NOMO-1 (cell line): ENCODE data around the gene TSPY10.
"Not testable (repeated sequence)": the region's sequence is repeated elsewhere in the genome, so short reads cannot be mapped to it uniquely, and the experiment has no call there.

Experiments
- DNase-seq, 2 experiments: peaks; one replicate each; lab custom pipeline; 2025; ENCODE audit not compliant: unreplicated experiment in 2 of 2; lab: John Stamatoyannopoulos, UW

Gene TSPY10, protein sequence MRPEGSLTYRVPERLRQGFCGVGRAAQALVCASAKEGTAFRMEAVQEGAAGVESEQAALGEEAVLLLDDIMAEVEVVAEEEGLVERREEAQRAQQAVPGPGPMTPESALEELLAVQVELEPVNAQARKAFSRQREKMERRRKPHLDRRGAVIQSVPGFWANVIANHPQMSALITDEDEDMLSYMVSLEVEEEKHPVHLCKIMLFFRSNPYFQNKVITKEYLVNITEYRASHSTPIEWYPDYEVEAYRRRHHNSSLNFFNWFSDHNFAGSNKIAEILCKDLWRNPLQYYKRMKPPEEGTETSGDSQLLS

DNA sequence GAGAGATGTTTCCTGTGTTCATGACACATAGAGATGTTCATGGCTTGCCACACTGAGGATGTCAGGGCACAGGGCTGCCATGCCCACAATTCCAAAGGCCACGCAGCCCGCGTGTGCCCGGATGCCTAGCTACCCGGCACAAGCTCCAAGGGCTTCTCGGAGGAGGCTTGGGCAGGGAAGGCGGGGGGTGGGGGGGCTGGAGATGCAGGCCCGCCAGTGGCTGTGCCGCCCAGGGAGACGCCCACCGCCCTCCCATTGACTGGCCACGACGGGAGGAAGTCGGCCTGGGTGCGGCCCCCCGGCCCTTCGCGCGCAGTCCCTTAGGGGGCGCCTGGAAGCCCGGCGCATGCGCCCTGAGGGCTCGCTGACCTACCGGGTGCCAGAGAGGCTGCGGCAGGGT is at the start of gene TSPY10:
TSPY10 (plus strand) TSS at position 301 of the 400 bp plus-strand sequence; CDS start at position 347, 46 bp downstream.
- not testable (repeated sequence) for DNase-seq

DNA sequence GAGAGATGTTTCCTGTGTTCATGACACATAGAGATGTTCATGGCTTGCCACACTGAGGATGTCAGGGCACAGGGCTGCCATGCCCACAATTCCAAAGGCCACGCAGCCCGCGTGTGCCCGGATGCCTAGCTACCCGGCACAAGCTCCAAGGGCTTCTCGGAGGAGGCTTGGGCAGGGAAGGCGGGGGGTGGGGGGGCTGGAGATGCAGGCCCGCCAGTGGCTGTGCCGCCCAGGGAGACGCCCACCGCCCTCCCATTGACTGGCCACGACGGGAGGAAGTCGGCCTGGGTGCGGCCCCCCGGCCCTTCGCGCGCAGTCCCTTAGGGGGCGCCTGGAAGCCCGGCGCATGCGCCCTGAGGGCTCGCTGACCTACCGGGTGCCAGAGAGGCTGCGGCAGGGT is 40.7 kb upstream of the TSPY10 start, which contains the start of gene TSPY9:
TSPY9 (plus strand) TSS at position 301 of the 400 bp plus-strand sequence; CDS start at position 347, 46 bp downstream.
- not testable (repeated sequence) for DNase-seq

DNA sequence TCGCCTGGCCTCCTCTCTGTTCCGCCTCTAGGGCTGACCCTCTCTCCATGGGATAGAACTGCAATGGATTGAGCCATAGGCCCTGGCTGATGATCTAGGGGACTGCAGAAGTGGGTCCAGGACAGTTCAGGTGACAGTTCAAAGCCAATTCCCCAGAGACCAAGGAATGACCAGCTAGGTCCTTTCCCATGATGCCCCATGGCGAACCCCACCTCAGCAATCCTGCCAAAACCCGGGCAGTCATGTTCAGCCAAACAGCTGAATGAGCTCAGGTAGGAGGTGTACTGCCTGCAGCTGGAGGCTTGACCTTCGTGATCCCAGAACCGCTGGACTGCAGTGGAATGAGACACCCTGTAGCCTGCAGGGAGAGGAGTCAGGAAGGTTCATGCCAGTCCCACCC is 23.3 kb upstream of the TSPY10 start:
- DNase-seq = not testable (repeated sequence)

DNA sequence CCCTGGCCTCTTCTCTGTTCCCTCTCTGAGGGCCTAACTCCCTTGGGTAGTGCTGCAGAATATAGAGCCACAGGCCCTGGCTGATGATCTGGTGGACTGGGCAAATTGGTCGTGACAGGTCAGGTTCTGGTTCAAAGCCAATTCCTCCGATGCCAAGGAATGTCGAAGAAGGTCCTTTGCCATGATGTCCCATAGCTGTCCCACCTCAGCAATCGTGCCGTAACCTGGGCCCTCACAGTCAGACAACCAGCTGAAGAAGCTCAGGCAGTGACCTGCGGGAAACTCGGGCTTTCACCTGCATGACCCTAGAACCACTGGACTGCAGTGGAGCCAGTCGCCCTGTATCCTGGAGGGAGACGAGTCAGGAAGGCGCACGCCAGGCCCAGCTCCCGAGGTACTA is 11.4 kb upstream of the TSPY10 start:
- not testable (repeated sequence) for DNase-seq
